GM19240 (cell line): ENCODE data around the gene MAP2K7.
A peak's percentile ranks its signal among the peaks of the same experiment; 100 is the strongest.
"Not testable (repeated sequence)": the region's sequence is repeated elsewhere in the genome, so short reads cannot be mapped to it uniquely, and the experiment has no call there.

ENCODE experiments used
- DNase-seq: peaks from one replicate; pipeline ENCODE4 v3.0.0; 2011; ENCODE audit warnings: low spot score; ENCODE audit not compliant: insufficient read length

Gene MAP2K7

DNA sequence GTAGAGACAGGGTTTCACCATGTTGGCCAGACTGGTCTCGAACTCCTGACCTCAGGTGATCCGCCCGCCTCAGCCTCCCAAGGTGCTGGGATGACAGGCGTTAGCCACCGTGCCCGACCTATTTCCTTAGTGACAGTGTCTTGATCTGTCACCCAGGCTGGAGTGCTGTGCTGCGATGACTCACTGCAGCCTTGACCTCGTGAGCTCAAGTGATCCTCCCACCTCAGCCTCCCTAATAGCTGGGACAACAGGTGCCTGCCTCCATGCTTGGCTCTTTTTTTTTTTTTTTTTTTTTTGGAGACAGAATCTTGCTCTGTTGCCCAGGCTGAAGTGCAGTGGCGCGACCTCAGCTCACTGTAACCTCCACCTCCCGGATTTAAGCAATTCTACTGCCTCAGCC, 26.4 kb downstream of the MAP2K7 start:
- not testable (repeated sequence) for DNase-seq

DNA sequence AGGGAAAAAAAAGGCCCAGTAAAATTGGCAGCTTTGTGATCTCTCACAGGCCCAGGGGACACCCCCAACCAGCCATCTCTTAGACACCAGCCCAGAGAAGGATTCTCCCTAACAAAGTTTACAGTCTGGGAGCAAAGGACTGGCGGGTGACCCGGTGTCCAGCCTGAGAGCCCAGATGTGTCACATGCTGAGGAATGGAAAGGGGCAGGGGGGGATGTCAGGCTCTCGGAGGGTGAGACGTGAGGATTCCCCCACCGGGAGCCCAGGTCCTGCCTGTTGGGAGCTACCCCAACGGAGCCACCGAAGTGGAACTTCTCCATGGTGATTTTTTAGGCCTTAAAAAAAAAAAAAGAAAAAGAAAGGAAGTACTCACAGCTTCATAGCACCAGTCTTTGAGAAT, 27.1 kb downstream of the MAP2K7 start:
- no peak for DNase-seq

DNA sequence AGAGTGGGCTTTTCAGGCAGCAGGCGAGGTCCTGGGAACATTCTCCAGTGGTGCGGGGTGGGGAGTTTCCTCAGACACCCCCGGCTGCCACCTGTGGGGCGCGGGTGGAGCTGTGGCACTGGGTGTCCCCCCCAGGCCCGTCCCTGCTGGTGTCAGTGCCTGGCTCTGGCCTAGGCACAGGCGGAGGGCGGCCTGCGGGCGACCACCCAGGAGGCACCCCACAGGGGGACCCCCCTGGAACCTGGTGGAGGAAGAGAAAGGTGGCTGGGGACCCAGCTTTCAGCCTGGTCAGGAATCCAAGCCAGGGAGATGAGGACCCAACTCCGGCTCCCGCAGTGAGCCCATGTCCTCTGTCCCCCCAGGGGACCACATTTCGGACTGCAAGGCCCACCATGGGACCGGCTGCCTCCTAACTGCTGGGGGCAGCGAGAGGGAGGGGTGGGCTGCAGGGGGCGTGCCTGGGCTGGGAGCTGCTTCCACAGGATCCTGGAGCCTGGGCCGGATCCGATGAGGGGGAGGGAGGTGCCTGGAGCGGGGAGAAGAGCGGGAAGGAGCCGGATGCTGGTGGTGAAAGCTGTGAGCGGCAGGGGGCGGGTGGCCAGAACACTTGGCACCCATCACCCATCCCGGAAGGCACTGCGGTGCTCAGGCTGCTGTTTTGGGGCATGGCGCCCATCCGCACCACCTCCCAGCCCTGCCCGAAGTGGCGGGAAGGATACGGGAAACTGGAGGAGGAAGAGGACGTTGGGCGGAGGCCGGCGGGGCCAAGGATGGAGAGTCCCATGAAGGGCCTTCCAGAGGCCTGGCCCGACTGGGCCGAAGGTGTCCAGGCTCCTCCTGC, 27.8 kb downstream of the MAP2K7 start:
- no peak for DNase-seq

DNA sequence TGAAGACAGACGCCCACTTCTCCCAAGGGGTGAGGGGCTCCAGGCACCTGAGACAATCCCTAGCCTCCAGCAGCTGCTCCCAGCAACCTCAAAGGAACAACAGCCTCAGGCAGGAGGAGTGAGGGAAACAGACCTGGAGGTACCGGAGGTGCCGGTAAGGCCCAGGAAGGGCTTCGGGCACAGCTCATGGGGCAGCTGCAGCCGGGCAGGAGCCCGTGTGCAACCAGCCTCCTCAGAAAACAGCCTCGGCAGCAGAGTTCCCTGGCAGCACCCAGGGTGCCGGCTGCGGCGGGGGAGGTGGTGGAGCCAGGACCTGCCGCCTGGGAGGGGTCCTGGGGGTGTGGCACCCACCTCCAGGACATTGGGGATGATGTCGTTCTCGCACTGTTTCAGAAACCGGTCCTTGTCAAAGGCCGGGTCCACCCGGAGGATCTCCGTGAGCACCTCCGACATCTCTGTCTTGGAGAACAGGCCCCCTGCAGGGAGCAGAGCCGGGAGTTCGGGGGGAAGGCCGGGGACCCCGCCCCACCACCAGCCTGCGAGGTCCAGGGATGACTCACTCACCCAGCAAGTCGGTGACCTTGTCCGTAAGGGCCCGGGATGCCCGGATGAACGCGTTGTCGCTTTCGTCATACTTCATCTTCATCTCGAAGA, 28.7 kb downstream of the MAP2K7 start:
- no peak for DNase-seq

DNA sequence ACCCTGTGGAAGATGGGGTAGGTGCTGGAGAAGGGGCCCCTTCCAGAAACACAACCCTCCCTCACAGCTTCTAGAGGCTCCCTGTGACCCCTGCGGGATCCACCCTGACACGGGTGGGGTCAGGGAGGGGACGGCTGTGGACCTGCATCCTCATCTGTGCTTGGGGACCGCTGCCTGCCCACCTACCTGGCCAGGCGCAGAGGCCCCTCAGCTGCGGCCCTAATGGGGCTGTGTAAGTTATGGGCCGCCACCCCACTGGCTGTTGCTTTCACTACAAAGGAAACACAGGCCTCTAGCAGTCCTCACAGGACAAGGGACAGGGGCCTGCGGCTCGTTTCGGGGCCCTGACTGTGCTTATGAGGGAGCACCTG, 29.2 kb downstream of the MAP2K7 start:
- no peak for DNase-seq

DNA sequence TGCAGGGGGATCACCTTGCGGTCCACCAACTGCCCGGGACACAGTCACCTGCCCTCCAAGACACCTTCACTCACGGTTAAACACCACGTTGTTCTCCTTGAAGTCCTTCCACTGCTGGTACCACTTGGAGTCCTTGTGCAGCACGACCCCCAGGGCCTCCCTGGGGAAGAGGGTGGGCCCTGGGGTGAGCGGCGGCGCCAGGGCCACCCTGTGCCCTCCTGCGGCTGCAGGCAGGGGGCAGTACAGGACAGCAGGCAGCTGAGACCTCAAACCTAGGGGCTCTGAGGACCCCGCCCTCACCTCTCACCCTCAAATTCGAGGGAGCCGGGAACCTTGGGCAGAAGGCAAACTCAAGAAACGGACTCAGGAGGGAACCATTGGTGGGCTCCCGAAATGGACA, 29.7 kb downstream of the MAP2K7 start:
- DNase-seq, result no peak

DNA sequence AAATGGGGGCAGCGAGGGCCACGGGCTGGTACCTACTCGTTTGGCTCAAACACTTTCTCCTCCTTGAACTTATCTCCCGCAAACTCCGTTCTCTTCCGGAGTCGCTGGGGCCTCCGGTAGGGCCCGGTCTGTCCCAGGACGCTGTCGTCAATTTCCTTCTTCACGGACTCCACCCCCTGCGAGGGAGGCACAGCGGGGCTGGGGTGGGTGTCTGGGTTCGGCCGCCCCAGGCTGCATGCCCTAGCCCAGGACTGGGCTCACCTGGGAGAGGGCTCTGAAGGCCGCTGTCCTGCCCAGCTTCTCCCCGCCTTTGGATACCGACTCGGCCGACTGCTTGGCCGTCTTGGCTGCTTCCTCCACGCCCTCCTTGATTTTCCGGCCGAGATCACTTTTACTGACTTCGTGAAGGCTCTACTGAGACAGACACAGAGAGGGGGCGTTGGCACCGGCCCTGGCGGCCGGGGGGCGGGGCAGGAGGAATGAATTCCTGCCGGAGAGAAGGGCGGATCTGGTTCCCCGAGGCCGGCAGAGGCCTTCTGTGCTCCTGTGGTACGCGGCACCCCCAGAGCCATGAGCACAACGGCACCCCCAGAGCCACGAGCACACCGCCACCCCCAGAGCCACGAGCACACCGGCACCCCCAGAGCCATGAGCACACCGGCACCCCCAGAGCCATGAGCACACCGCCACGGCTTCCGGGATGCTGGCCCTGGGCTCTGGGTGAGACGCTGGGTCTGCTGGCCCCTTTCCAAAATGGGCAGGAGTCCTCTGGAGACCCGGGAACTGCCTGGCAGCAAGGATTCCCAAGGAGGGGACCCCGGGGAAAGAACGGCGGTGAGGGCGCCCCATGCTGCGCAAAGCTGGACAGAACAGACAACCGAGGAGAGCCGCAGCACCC, 30.4 kb downstream of the MAP2K7 start:
- DNase-seq, result no peak

DNA sequence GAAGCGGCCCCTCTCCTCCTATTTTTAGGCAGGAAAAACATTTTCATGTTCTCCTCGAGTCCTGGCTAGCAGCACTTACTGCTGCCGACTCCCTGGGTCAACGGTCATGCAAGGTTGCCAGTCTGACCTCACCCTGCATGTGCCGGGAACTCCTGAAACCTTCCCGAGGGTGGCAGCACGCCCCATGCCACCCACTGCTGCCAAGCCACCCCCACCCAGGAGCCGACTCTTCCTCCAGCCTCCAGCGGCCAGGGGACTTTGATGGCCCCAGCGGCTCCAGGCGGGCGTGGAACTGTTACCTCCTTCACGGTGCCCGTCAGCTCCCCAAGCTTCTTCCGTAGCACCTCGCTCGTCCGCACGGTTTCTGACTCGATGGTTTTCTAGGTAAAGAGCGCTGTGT, 31.1 kb downstream of the MAP2K7 start:
- DNase-seq, result no peak

DNA sequence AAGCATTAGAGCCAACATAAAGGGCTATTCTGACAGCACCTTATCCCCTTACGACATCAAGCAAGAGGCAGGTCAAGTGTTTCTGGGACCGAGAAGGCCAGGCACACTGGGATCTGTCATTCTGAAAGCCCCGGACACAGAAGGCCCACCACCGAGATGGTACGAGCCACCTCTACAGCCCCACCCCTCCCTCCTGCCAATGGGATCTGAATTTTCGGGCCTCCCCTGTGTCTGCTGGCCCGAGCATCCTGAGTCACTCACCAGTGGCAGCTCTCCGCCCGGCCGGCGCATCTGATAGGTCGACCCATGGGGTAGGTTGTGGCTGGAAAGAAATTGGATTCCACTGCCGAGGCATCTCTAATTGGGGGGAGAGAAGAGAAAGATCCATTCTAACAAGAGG, 37.2 kb downstream of the MAP2K7 start:
- DNase-seq, result no peak

DNA sequence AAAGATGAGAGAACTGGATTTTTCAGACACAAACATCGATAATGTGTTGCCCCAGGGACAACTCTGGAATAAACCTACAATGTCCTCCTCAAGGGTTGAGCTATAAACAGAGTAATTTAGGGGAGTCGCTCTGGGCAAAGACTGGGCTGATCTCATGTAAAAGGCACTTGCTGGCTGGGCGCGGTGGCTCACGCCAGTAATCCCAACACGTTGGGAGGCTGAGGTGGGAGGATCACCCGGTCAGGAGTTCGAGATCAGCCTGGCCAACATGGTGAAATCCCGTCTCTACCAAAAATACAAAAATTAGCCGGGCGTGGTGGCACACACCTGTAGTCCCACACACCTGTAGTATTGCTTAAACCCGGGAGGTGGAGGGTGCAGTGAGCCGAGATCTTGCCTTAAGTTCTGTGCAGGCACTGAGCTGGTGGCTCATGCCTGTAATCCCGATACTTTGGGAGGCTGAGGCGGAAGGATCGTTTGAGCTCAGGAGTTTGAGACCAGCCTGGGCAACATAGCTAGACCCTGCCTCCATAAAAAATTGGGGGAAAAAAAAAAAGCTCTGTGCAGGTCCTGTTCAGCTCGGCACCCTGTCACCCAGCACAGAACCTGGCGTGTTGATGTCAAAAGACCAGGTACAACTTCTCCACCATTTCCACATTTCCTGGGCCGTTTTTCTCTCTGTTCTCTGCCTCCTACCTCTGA, 38.4 kb downstream of the MAP2K7 start:
- no peak for DNase-seq

DNA sequence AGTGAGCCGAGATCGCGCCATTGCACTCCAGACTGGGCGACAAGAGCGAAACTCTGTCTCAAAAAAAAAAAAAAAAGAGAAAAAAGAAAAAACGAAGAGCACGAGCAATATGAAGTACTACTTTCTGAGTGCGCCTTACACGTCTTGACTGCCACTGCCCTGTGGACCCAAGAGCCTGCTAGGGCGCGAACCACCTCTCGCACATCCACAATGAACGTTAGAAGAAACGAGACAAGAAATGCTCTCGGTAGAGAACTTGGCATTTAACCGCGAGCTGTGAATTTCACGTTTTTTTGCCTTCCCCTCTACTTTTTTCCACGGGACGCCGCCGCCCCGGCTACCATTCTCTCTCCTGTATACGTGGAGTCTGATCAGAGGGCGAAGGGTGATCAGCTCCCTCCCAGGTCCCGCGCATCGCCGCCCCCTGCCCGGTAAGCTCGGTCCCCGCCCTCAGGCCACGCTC, 39.3 kb downstream of the MAP2K7 start:
- no peak for DNase-seq

DNA sequence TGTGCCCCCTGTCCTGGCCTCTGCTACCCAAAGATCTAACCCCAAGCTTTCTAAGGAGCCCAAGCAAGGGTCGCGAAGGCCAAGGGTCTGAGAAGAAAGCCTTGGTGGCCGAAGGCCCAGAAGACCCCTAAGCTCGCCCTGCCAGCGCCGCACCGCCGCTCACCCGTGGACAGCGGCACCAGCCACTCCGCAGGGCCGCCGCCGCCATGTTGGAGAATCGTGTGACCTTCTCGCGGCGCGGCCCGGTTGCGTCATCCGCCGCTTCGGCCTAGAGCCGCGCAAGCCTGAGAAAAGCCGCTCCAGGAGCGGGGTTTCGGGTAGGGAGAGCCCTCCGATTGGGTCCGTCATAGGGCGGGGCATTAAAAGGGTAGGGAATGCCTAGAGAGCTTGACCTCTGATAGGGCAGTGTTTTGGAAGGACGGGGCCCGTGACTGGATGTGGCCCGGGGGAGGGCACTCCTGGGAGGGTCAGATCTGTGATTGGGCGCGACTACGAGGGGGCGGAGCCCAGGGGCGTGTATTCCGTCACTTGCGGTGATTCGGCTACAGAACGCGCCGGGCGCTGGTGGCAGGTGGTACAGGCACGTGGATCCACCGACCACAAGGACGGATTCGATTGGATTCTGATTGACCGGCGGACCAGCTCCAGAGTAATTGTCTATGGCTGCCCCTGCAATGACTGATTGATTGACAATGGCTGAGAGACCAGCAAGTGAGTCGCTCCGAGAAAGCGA, 39.9 kb downstream of the MAP2K7 start, which contains the start of gene TIMM44:
Gene TIMM44, minus strand, starts transcription at position 223 of the 733 bp plus-strand sequence. Its CDS starts 15 bp downstream, at position 208.
- peak; percentile 95 for DNase-seq

DNA sequence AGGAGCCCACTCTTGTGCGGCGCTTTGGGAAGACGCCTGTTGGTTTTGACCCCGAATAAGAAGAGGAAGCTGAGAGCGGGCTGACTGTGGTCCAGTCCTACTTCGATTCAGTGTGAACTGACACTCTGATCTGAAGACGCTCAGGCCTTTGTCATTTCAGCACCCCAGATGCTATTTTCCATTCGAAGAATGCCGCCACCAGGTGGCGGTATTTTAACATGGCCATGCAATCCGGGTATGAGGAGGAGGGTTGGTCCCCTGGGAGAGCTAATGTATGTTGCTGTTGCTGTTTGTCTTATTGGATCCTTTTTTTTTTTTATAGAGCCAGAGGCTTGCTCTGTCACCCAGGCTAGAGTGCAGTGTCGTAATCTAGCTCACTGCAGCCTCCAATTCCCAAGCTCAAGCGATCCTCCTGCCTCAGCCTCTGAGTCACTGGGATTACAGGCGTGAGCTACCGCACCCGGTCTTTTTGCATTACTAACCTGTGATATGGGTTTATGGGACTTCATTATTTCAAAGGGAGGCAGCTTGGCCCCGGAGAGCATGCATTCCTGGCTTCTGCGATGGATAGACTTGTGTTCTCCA, 40.6 kb downstream of the MAP2K7 start:
- peak; percentile 60 for DNase-seq

DNA sequence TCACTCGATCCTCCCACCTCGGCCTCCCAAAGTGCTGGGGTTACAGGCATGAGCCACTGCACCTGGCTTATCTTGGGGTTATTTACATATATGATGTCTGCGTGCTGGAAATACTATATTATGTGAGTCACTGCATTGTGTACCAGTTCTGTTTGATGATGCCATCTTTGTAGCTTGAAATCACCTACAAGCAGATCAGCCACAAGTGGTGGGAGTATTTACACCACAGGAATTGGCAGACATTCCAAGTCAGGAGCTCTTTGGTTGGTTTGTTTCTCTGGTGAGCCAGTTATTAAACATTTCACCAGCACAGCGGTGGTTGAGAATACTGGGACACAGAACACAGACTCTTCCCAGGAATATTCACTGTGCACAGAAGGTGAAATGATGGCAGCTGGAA, 44.3 kb downstream of the MAP2K7 start:
- DNase-seq, result no peak

DNA sequence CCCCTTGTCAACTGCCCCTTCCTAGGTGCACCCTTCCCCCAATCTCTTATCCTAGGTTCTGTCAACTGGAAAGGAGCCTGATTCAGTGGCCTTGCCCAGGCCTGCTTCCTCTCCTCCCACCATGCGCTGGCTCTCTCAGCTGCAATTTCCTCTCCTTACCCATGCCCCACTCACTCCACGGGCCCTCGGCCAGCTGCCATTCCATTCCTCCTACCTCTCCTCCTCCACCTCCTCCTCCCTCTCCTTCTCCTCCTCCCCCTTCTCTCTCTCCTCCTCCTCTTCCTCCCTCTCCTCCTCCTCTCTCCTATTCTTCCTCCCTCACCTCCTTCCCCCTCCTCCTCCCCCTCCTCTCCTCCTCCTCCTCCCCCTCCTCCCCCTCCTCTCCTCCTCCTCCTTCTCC, 49.4 kb downstream of the MAP2K7 start:
- no peak for DNase-seq

DNA sequence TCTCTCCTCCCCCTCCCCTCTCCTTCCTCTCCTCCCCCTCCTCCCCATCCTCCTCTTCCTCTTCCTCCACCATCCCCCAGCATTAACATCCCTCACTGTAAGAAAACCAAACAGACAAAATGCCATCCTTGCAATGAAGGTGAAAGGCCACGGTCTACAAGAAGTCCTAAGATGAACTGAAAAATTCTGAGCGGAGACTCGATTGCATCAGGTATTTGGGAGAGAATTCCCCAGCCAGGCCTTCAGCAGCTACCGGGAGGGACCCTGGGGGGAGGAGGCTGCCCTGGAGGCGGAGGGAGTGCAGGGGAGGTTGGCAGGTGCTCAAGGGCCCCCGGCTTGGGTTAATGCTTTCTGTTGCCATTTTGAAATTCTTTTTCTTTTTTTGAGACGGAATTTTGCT, 49.9 kb downstream of the MAP2K7 start:
- DNase-seq, result no peak

DNA sequence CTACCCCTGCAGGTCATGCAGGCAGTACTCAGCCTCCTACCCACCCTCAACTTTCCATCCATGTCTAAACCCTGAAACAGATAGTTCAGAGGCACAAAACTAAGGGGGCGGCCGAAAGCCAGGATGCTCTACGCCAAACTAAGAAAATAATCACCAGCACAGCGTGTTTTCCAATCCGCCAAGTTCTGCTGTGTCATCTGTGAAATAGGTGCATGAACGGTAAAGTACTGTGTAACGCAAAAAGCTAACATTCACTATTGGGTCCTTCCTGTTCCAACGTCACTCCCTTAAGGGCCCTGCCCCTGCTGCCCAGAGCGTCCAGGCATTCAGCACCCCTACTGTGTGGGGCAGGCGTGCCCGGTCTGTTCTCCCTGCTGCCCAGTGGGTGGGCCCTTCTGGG, 52.0 kb downstream of the MAP2K7 start:
- no peak for DNase-seq

DNA sequence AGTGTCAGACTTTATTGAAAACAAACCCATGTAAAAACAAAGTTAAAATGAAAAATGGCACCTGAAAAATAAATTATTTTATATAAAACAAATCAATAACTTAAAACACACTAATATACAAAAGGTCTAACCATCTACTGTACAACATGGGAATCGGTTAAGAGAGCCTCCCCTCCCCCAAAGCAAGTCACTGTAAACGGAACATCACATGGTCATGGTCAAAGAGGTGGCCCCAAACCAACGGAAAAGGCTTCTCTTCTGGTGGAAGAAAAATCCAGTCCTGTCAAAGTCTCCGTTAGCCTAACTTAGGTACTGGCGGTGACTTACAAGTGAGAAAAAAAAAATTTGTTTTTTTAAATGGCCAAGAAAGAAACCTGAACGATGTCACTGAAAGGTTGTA, 55.5 kb downstream of the MAP2K7 start:
- DNase-seq, result no peak

DNA sequence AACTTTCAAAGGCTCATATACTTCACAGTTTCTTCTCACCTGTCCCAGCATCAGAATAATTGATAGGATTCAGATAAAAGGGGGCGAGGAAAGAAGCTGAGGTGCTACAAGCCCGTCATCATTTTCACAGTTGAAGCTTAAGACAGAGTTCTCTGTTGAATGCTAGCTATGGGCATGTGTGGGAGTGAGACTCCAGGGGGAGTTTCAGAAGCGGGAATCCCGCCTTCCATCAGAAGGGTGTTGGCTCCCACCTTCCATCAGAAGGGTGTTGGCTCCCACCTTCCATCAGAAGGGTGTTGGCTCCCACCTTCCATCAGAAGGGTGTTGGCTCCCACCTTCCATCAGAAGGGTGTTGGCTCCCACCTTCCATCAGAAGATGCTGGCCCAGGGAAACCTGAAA, 57.4 kb downstream of the MAP2K7 start:
- DNase-seq, result not testable (repeated sequence)
